Prostate gland (tissue), 2 donors: ENCODE results near the gene NSD2. TPM values are rescaled to one million over a fixed set of nuclear protein-coding genes. Genes with fewer than 3 reads are reported as not detected.
"Not testable (repeated sequence)": the region's sequence is repeated elsewhere in the genome, so short reads cannot be mapped to it uniquely, and the experiment has no call there.

Experiments
- DNase-seq: peaks from one replicate; pipeline ENCODE4 v3.0.0-alpha.2; 2019; ENCODE audit warnings: low spot score
- H3K27ac ChIP-seq, 2 donors: fragments of 200-600 bp; sonication (generic); 2 replicates each; pipeline ENCODE4 v1.5.1; 2017 to 2019
- H3K27me3 ChIP-seq: fragments of 200-600 bp; sonication (generic); replicated peaks from 2 replicates; pipeline ENCODE4 v1.5.1; 2019; ENCODE audit not compliant: insufficient read depth
- H3K36me3 ChIP-seq, 2 donors: fragments of 200-600 bp; sonication (generic); 1 replicate in 1 of 2; 2 replicates in 1 of 2; pipeline versions ENCODE4 v1.5.1 to v1.8.1; 2017 to 2019
- H3K4me1 ChIP-seq: fragments of 200-600 bp; sonication (generic); replicated peaks from 2 replicates; pipeline ENCODE4 v1.5.1; 2019
- H3K4me3 ChIP-seq, 2 donors: fragments of 200-600 bp; sonication (generic); 2 replicates each; pipeline ENCODE4 v1.5.1; 2017 to 2019
- H3K9me3 ChIP-seq: fragments of 200-600 bp; sonication (generic); 2 replicates; pipeline ENCODE4 v1.5.1; 2017
- POLR2A ChIP-seq: fragments of 450-650 bp; IDR thresholded peaks from one replicate; pipeline ENCODE4 v1.6.1; 2016; ENCODE audit warnings: antibody characterized with exemption, mild to moderate bottlenecking
- POLR2AphosphoS5 ChIP-seq: sonication (generic); formaldehyde crosslinking; IDR thresholded peaks from one replicate; pipeline ENCODE4 v1.6.1; 2017; ENCODE audit warnings: antibody characterized with exemption
- WGBS: methylation state at CpG from one replicate; pipeline ENCODE4 v1.1.5; 2018; 5-methylcytosine and 5-hydroxymethylcytosine counted together
- intact Hi-C: fragments of 100-400 bp; cut with DNase I; formaldehyde crosslinking; loops from one replicate; pipeline ENCODE4 v1.14.2; 2022
- total RNA-seq, 2 donors: library from RNA; depleted of rRNA; stranded (reverse); fragments of >200 nt; gene quantifications; one replicate each; pipeline ENCODE4 v1.1.0, GENCODE V29; 2016
- TF ChIP-seq, protein P1 (sequence below), 4 experiments: fragments of 200-600 bp in 2 of 4; fragments of 450-650 bp in 2 of 4; sonication (generic) in 2 of 4; IDR thresholded peaks; 1 replicate in 3 of 4; 2 replicates in 1 of 4; pipeline ENCODE4 v1.5.1; 2016 to 2019; ENCODE audit warnings: antibody characterized with exemption in 4 of 4, mild to moderate bottlenecking in 2 of 4, moderate library complexity in 2 of 4

NSD2 gene
- total RNA-seq, 2 donors from 2014 or later = 18.0 to 75.0 TPM

GRCh38 chr4:2009651-2010233, 138.5 kb downstream of the NSD2 start:
- 5% methylated on average over 23 of the region's 23 CpGs for WGBS
- peak; percentile 21 for DNase-seq
- no peaks in the 10 kb centered on the region for H3K36me3 ChIP-seq
- no peaks in the 10 kb centered on the region for H3K4me1 ChIP-seq
- H3K4me3 ChIP-seq = peak overlapping the region; percentile 82 to 99
- intact Hi-C loops = no loop called here
- H3K9me3 ChIP-seq = no peaks in the 10 kb centered on the region
- H3K27ac ChIP-seq = peak overlapping the region; percentile 93 to 96
- TF ChIP-seq, protein P1, sequence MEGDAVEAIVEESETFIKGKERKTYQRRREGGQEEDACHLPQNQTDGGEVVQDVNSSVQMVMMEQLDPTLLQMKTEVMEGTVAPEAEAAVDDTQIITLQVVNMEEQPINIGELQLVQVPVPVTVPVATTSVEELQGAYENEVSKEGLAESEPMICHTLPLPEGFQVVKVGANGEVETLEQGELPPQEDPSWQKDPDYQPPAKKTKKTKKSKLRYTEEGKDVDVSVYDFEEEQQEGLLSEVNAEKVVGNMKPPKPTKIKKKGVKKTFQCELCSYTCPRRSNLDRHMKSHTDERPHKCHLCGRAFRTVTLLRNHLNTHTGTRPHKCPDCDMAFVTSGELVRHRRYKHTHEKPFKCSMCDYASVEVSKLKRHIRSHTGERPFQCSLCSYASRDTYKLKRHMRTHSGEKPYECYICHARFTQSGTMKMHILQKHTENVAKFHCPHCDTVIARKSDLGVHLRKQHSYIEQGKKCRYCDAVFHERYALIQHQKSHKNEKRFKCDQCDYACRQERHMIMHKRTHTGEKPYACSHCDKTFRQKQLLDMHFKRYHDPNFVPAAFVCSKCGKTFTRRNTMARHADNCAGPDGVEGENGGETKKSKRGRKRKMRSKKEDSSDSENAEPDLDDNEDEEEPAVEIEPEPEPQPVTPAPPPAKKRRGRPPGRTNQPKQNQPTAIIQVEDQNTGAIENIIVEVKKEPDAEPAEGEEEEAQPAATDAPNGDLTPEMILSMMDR (IDR thresholded peaks at IDR 0.05) = peak in 1 of 4 experiments; percentile 28
- TF ChIP-seq POLR2AphosphoS5 (no peak), POLR2A (no peak)
- H3K27me3 ChIP-seq = no peaks in the 10 kb centered on the region

- WGBS = 91% methylated on average over 3 of the region's 3 CpGs
- no peaks in the 10 kb centered on the region for H3K27me3 ChIP-seq
- no peak overlapping the region for H3K27ac ChIP-seq
- no peaks in the 10 kb centered on the region for H3K36me3 ChIP-seq
- no peak overlapping the region for H3K4me3 ChIP-seq
- H3K9me3 ChIP-seq = no peaks in the 10 kb centered on the region
- intact Hi-C loops = no loop called here
- H3K4me1 ChIP-seq = no peaks in the 10 kb centered on the region
- TF ChIP-seq POLR2AphosphoS5 (no peak), POLR2A (no peak)
- TF ChIP-seq, protein P1 (IDR thresholded peaks at IDR 0.05) = no peak
- no peak for DNase-seq
Observed at GRCh38 chr4:2011583-2011982, 140.4 kb downstream of the NSD2 start.

- Histone ChIP-seq H3K4me3 (no peak overlapping the region), H3K4me1 (no peaks in the 10 kb centered on the region), H3K27ac (no peak overlapping the region), H3K9me3 (no peaks in the 10 kb centered on the region), H3K36me3 (no peaks in the 10 kb centered on the region), H3K27me3 (no peaks in the 10 kb centered on the region)
- WGBS = 72% methylated on average over 4 of the region's 4 CpGs
- intact Hi-C loops = no loop called here
- DNase-seq = no peak
- no peak for TF ChIP-seq POLR2A
- TF ChIP-seq, protein P1 (IDR thresholded peaks at IDR 0.05) = no peak
- TF ChIP-seq POLR2AphosphoS5 = no peak
Observed at GRCh38 chr4:2015008-2015407, 143.8 kb downstream of the NSD2 start.

DNA sequence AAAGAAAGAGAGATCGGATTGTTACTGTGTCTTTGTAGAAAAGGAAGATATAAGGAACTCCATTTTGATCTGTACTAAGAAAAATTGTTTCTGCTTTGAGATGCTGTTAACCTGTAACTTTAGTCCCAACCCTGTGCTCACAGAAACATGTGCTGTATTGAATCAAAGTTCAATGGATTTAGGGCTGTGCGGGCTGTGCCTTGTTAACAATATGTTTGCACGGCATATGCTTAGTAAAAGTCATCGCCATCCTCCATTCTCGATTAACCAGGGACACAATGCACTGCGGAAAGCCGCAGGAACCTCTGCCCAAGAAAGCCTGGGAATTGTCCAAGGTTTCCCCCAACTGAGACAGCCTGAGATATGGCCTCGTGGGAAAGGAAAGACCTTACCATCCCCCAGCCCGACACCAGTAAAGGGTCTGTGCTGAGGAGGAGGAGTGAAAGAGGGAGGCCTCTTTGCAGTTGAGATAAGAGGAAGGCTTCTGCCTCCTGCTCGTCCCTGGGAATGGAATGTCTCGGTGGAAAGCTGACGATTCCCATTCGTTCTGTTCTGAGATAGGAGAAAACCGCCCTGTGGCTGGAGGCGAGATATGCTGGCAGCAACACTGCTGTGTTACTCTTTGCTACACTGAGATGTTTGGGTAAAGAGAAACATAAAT, 150.3 kb downstream of the NSD2 start:
- intact Hi-C loops, H3K9me3 ChIP-seq, H3K4me3 ChIP-seq, H3K4me1 ChIP-seq, H3K27me3 ChIP-seq, H3K36me3 ChIP-seq, DNase-seq, H3K27ac ChIP-seq: not testable (repeated sequence)
- 24% methylated on average over 15 of the region's 15 CpGs for WGBS

- Histone ChIP-seq H3K4me1 (no peaks in the 10 kb centered on the region), H3K9me3 (no peaks in the 10 kb centered on the region), H3K4me3 (no peak overlapping the region), H3K36me3 (no peaks in the 10 kb centered on the region), H3K27me3 (no peaks in the 10 kb centered on the region), H3K27ac (no peak overlapping the region)
- no peak for DNase-seq
- intact Hi-C loops = no loop called here
- TF ChIP-seq, protein P1 (IDR thresholded peaks at IDR 0.05) = no peak
- TF ChIP-seq POLR2A = no peak
Observed at GRCh38 chr4:2024683-2025082, 153.5 kb downstream of the NSD2 start.
